NCI-H146 (cell line): ENCODE results near the gene CLIP3.

Experiments
- DNase-seq: peaks from one replicate; lab custom pipeline; 2025; lab: John Stamatoyannopoulos, UW

Gene CLIP3

DNA sequence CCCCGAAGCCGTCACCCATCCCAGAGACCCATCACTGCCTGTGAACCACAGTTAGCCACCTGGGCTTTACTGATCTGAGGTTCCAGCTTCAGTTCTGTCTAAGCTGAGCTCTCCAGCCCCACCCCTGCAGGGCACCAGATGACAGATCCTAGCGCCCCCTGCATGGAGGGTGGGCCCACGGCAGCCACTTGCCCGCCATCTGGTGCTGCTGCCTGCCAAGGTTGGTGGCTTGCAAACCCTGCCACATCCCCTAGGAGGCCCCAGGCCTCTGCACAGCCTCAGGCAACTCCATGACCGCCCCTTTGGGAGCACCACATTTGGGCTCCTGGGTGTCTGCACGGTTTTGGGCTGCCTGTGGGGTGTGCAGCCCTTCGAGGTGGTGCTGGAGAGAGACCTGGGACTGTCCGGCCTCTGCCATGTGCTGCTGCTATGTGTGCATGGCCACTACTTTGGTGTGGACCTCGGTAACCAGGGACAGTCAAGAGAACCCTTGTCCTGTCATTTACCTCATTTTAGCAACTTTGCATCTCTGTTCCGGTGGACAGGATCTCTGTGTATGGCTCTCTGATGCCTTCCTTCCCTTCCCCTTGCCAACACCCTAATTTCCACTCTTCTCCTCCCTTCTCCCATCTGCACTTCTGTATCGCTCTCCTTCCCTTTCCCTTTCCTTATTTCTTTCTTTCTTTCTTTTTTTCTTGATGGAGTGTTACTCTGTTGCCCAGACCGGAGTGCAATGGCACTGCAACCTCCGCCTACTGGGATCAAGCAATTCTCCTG is 55.0 kb downstream of the CLIP3 start:
- DNase-seq: peak; percentile 62

DNA sequence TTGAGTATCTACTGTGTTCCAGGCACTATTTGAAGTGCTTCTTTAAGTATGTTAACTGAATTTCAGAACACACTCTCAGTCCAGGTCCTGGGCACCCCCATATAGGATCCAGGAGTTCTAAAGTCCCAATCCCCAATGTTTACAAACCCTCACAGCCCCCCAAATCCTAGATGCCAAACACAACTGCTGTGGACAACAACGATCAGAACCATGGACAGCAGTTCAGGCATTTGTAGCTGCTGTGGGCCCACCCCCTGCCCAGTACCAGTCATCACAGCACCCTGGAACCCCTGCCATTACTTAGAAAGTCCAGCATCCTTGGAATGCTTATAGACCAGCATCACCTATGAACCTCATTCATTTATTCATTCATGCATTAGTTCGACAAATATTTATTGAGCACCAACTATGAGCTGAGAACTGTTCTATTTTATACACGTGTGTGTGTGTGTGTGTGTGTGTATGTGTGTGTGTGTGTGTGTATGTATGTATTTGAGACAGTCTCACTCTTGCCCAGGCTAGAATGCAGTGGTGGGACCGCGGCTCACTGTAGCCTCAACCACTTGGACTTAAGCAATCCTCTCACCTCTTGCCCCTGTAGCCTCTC is 57.0 kb downstream of the CLIP3 start:
- DNase-seq: no peak

DNA sequence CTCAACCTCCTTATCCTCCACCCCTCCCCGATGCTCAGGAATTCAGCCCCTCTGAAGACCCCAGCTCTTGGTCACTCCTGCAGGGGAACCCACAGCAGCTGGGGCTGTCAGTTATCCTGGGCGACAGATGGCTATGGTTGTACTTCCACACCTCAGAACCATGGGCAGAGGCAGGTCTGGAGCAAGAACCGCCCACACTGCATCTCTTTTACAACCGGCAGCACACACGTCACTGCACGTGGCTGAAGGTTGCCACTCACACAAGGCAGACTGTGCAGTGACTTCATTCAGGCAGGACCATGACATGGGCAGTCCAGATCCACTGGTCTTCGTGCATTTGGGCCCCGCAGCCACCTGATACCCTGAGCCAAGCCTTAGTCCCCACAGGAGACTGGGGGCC is 59.2 kb downstream of the CLIP3 start:
- no peak for DNase-seq

DNA sequence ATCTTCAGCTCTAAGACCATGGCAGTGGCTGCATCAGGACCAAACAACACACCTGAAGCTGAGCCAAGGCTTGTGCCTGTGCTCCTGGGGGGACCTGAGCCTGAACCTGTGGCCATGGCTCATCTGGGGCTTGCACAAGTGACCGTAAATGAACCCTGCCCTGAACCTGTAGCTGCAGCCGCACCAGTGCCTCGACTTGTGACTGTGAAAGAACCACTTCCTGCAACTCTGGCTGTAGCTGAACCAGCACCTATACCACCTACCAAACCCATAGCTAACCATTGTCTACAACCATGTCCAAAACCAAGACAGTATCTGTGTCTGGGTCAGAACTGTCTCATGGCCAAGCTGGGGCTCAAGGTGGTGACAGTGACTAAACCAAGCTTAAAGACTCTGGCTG is 65.9 kb downstream of the CLIP3 start:
- DNase-seq: no peak
